HG03095 (cell line): ENCODE measurements around the gene ROS1.
"Not testable (repeated sequence)": the region's sequence is repeated elsewhere in the genome, so short reads cannot be mapped to it uniquely, and the experiment has no call there.

Experiments used
- ATAC-seq: cut with Tn5 transposase; IDR thresholded peaks from one replicate; pipeline ENCODE4 v1.9.1; 2021; ENCODE audit warnings: moderate library complexity; ENCODE audit not compliant: unreplicated experiment

Gene ROS1

DNA sequence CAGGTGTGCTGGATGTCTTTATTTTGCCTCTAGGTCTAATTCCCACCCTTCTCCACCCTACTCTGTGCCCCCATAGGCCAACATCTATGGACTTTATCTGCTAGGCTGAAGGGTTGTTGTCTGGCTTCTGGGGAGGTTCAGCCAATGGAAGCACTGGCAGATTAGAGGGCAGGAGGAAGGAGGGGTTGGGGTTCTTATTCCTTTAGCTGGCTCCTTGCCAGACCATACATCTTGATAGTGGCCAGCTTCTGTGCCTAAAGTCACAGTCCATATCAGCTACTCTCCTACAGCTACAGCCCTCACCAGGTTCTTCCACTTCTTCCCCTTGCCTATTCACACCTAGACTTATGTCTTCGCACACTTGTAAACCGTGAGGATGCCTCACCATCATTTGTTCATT, 41.1 kb downstream of the ROS1 start:
- ATAC-seq, result no peak

DNA sequence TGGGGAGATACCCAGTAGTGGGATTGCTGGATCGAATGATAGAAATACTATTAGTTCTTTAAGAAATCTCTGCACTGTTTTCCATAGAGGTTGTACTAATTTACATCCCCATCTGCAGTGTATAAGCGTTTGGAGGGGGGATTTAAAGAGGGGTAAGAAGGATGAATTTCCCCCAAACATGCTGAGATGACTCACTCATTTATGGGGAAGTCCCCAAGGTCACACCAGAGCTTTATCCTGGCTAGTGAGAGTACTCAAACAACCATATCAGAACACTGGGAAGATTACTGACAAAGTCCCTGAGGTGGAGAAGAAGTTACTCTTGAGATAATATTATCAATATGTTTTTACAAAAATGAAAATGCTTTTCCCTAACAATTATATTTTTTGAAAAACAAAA, 44.0 kb downstream of the ROS1 start:
- ATAC-seq, result no peak

DNA sequence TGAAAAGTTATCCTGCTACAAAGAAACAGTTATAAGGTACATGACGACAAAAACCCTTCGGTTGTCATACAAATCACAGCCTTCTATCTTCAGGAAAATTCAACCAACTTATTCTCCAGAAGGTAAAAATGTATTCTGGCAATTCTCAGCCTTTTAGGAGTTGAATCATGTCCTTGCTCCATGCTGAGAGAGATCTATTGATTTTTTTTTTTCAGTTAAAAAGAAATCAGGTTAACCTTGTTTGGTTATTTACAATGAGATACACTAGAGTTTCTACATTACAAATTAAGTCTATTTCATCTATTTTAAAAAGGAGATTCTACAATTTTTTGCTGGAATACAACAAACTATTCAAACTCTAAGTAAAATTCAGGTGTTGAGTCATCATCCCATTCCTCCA, 45.4 kb downstream of the ROS1 start:
- no peak for ATAC-seq

DNA sequence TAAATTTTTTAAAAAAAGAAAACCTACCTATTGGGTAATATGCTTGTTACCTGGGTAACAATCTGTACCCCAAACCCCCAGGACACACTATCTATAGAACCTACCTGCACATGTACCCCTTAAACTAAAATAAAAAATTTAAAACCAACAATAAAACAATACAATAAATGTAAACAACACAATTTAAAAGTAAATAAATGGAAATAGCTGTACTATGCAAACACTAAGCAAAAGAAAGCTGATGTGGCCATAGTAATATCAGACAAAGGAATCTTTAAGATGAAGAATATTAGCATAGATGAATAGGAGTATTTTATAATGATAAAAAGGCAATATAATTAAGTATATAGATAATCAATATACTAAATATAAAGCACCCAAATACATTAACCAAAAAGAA, 50.3 kb downstream of the ROS1 start:
- no peak for ATAC-seq

DNA sequence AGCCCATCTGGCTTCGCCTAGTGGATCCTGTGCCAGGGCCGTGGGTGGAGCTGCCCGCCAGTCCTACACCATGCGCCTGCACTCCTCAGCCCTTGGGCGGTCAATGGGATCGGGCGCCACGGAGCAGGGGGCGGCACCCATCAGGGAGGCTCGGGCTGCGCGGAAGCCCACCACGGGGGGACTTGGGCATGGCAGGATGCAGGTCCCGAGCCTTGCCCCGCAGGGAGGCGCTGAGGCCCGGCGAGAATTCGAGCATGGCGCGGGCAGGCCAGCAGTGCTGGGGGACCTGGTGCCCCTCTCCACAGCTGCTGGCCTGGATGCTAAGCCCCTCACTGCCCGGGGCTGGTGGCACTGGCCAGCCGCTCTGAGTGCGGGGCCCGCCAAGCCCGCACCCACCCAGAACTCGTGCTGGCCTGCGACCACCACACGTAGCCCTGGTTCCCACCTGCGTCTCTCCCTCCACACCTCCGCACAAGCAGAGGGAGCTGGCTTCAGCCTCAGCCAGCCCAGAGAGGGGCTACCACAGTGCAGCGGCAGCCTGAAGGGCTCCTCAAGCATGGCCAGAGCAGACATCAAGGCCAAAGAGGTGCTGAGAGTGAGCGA, 52.4 kb downstream of the ROS1 start:
- no peak for ATAC-seq

DNA sequence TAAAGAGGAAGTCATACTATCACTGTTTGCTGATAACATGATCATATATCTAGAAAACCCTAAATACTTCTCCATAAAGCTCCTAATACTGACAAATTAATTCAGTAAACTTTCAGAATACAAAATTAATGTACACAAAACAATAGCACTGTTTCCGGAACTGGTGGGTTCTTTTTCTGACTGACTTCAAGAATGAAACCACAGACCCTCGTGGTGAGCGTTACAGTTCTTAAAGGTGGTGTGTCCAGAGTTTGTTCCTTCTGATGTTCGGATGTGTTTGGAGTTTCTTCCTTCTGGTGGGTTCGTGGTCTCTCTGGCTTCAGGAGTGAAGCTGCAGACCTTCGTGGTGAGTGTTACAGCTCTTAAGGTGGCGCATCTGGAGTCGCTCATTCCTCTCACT, 53.5 kb downstream of the ROS1 start:
- not testable (repeated sequence) for ATAC-seq

DNA sequence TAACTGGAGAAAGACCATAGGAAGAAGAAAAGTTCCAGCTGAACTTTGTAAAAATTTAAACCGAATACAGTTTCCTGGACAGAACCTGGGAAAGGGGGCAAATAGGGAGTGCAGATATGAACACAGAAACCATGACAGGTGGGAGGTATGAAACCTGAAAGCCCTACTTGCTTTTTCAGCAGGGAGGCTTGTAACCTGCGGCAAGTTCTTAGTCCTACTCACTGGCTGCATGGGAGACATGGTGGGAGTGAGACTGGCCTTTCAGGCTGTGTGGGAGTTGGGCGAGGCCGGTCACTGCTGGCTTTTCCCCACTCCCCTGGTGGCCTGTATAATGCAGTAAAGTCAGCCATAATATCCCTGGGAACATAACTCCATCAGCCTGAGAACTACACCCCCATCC, 54.2 kb downstream of the ROS1 start:
- ATAC-seq, result no peak

DNA sequence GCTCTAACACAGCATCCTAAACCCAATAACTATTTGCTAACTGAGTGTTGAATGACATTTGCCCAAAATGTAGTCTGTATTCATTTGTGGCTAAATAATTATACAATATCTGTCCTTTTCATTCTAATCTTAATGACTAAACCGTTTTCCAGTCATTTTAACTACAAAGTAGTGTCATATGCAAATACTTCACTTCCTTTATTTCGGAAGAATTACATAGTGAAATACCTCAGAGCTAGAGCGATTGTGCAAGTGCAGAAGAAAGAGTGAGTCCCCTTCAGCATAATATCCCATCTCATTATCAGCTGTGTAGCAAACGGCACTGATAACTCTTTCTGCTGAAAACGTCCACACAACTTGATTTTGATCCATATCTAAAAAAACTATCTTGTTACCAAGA, 66.2 kb downstream of the ROS1 start:
- no peak for ATAC-seq

DNA sequence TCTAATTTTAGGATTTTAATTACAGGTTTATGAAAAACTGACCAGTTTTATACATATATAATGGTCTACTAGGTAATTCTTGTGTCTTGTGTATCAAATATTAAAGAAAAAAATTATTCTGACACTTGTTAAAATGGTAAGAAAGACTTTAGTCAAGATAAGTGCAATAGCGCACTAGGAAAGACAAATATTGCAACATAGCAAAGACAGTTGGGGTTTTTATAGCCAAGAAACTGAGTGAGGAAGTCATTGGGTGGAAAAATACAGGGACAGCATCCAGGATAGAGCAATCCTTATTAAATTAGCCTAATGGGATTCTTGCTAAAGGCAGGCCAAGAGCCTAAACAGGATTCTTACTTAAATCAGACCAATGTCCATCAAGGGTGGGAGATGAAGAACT, 71.1 kb downstream of the ROS1 start:
- no peak for ATAC-seq

DNA sequence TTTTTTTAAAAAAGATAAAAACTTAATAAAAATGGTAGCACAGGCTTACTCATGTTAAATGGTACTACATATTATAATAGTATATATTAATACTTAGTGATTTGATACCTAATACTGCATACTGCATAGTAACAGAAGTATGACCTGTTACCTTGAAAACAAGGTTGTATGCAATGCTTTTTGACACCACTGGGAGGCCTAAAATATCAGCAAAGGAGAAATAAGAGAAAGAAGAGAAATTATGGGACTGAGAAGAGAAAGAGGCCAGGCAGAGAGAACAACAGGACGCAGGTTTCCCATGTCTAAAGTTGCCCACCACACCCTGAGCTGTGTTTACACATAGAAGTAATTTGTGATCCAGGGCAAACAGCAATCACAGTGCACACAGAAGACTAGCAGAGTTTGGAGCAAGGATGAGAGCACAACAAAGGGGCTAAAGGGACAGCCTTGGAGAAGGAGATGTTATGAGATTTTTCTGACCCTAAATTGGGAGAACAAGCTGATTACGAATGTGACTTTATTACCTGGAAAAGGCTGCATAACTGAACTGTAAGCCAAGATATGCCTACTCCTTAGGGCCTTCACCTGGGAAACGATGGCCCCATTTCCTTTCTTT, 73.2 kb downstream of the ROS1 start:
- ATAC-seq, result peak; percentile 71

DNA sequence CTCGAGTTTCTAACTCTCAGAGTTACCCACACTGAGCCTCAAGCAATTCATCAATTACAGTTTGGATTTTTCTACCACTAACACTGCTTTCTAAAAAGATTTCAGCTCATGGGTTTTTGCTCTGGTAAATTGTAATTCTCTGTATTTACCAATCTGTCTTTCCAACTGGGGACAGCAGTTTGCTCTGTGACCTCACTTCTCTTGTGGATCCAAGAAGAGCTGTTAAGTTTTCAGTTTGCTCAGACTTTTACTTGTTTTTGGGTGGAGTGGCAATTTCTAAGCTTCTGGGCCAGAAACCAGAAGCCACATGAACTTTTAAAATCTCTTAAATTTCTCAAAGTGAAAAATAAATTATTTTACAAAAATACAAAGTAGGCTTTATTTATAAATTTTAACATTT, 74.2 kb downstream of the ROS1 start:
- ATAC-seq, result no peak

DNA sequence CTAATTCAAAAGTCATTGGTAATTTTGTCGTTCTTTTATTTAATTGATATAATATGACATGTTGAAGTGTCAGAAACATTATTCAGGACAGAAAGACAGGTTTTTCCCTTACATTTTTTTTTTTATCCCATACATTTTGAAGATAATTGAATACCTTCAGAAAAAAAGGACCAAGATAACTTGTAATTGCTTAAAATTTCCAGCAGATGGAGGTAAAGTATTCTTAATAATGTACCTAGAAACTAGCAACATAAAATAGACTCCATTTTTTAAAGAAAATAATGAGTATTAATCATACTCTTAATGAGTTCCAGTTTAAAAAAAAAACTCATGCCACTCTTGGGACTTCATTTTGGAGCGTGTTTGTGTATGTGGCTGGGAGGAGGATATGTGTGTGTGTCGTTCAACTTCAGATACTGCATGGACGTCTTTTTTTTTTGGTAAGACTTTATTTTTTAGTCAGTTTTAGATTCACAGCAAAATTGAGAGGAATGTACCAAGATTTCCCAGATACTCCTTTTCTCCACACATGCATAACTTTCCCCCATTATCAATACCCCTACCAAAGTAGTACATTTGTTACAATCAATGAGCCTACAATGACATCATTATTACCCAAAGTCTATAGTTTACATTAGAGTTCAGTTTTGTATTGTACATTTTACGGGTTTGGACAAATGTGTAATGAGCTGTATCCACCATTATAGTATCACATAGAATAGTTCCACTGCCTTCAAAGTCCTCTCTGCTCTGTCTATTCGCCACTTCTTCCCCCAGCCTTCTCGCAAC, 79.4 kb downstream of the ROS1 start:
- ATAC-seq, result no peak

DNA sequence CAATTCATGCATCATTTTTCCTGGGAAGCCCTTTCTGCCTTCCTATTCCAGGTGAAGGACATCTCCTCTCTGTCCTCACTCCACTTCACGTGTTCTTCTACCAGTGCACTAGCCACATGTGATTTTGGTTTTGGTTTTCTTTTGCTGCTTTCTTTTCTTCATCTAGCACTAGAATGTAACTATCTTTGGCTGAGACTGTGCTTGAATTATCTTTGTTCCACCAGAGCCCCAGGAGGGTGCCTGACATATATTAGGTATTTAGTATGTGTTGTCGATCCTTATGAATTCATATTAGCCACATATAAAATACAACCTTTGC, 80.5 kb downstream of the ROS1 start:
- ATAC-seq, result no peak

DNA sequence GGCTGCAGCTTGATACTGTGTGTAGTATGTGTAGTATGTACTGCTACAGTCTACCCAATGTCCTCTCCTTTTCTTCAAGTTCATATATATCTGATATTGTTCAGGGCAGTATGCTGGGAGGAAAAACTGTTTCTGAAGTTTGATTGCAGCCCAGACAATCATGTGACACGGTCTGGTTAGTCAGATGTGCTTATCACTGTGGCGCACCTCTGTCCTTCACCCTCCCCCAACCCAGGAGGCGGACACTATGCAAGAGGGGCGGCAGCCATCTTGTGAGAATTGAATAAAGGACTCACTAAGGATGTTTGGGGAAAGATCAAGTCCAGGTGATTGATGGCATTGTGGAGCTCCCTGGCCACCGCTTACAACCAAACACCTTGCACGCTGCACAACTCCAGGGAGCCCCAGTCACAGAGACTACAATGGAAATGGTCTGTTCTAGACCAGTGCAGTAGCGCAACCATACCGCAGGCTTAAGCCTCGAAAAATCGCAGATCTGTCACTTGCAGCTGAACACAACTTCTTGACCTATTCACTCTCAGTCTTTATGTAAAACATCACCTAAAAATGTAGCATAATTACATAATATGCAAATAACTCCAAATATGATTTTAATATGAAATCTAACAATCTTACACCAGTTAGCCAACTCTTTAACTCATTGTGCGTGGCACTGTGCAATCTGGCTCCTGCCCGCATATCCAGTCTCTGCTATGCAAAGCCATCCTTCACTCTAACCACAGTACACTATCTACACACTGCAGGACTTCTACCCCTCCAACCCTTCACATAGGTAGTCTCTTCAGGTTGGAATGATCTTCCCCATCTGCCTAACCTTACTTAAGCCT, 81.1 kb downstream of the ROS1 start:
- no peak for ATAC-seq

DNA sequence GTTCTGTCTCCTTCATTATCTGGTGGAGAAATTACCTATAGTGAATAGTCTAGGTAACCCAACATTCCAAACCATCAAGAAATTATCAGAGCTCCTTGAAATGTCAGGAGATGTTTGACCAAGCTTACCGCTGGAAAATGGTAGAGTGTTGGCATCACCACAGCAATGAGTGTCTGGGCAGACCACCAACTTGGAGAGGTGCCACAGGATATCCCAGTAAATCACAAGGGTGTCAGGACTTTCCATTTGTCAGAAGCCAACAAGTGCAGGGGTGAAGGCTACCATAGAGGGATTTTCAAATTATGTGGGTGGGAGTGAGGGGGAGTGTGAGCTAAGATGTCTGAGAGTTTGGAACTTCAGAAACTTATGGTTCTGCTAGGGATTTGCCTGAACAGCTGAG, 87.2 kb downstream of the ROS1 start:
- no peak for ATAC-seq

DNA sequence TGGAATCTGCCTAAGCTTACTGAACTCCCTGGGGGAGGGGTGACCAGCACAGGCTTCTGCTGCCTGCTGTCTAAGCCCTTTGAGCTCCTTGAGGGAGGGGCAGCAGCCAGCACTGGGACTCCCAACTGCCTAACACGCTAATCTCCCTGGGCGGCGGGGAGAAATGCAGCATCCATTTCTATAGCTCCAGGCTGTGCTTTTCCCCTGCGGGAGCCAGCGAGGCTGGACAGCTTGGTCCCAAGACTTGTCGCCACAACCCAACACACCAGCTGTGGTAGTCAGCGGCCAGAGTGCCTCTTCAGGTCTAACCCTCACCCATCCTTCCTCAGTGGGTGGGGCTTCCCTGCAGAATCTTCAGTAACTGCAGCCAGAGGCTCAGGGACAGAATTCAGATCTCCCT, 95.8 kb downstream of the ROS1 start:
- ATAC-seq, result no peak

DNA sequence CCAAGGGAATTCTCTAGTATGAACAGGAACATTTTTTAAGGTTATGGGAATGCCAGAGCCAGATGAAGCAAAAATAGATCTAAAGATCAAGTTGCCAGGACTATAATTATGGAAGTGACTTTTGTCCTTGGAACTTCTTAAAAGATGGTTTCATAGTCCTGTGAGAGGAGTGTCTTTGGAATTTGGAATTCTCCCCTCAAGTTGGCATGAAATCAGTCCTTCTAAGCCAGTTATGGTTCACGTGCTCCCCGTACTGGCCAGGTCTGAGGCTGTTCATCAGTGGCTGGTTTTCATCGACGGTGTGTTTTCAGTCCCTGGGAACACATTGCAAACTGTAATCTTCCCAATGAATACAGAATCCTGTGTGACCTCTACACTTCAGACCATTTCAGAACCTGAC, 97.2 kb downstream of the ROS1 start:
- no peak for ATAC-seq

DNA sequence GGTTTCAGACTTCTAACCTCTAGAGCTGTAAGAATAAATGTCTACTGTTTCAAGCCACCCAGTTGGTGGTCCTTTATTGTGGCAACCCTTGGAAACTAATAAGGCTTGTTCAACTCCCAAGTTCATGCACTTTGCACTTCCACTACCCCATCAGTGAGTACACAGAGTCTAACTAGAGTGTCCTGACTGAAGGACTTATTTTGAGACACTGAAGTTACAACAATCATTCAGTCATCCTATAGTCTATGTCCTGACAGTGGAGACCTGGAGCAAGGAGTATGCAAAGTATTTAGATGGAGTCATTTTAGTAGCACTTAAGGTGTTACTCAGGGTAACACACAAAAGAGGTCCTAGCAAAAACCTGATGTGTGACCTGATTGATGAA, 97.7 kb downstream of the ROS1 start:
- ATAC-seq, result no peak

DNA sequence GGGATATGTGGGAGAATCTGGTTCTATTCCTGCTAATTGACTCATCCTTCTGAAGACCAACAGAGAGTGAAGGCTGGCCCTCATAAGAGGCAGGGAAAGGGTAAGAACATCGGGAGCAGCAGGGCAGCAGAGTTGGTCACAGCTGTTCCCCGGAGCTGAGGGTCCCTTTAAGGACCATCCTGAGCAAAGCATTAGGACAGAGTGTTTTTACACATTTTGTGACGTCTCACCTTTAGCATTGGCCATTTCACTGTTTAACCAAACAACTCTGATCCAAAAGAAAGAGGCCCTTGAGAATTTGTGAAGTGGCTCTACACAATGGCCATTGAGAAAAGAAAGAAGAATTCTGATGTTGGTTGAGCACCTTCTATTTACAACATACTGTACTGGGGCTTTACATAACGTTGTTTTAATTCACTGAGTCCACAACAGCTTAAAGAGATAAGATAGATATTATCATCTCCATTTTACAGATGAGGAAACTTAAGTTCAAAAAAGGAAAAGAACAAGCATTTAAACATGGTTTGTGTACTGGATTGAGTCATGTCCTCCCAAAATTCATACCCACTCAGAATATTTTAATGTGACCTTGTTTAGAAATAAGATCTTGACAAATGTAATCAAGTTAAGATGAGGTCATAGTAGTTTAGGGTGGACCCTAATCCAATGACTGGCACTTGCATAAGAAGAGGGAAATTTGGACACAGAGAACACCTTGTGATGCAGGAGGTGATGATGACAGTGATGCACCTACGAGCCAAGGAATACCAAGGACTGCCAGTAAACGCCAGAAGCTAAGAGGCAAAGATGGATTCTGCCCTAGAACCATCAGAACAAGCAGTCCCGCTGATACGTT, 98.4 kb downstream of the ROS1 start:
- ATAC-seq, result no peak

DNA sequence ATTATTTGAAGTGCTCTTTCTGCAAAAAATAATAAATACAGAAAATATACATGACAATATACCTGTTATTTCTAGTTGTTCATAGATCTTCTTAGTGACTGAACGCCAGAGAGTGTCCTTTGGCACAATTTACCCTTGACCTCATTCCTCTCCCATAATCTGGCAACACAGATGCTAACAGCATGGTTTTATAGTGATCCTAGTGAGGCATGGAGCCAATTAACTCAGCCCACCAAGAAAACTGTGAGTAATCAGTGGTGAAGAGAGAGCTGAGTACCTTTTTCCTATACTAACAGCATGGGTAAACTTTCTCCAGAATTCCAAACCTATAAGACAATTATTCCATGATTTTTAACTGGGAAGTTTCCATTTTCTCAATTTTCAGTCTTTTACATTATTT, 99.3 kb downstream of the ROS1 start:
- ATAC-seq, result no peak

DNA sequence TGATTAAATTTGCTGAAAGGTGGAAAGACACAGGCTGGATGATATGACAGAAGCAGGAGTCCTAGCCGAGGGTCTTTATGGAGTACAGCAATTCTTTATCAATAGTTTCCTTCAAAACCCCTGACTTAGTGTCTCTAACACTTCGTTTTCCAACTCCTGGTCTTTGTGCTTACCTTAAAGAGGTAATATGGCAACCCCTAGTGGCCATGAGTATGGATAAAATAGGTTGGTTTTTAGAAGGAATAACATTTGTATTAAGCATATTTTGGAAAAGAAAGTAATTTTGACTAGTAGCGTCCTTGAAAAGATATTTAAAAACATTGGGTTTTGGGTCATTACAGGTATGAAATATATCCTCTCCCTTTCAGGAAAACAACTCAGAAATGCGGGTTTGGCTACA, 108.5 kb downstream of the ROS1 start:
- no peak for ATAC-seq
